ENCODE data around the gene TTLL6.

TTLL6 gene

DNA sequence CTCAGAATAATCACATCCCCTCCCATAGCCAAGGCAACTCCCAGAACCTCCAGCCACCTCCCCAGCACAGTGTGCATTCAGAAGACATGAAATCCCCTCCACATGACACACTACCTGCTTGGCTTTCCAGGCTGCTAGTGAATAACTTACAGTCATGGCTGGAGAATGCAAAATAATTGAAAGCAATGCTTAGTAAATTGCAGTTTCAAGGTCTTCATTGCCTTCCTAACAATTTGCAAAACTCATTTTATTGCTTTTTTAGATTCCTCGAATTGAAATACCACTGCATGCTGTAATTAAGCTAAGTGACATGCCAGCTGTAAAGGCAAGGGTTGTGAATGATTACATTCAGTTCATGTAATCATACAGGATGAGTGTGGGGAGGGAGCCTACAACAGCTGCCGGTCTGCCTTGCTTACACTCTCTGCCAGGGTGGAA, 59.5 kb downstream of the TTLL6 start:
- no peak for DNase-seq

DNA sequence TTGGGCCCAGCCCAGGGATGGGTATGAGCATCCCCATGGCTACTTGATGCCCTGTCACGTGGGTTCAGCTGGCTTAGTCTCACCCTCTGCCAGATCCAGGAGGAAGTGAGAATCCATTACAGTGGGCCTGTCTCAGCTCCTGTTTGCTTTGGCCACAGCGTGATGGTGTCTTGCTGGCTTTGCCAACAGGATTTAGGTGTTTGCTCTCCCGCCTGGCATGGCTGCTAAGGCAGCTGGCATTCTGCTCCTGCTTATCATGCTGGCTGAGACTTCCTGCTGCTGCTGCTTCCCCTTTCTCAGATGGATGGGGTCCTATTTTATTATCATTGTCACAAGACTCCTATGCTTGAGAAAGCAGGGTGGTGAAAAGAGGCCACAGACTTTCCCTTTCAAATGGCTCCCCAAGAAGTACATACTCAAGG, 60.2 kb downstream of the TTLL6 start:
- no peak for DNase-seq

DNA sequence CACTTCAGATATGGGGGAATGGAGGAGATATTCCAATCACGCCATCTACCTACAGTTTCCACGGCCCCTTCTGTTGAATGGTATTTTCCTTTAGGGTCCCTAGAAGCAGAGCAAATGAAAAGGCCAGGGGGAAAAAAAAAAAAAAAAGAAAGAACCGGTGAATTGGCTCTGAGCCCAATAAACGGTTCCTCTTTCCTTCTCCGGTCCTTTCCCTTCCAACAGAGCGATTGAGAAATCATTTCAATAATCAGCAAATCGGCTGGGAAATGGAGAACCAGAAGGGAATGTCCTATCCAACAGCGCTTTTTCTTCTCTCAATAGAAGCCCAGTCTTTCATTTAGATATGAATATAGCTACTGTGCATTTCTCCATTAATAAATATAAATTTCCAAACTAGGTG, 61.7 kb downstream of the TTLL6 start:
- no peak for DNase-seq

- DNase-seq: peak; percentile 41
These were observed 62.3 kb downstream of the TTLL6 start for GRCh38 chr17:48754500-48755261.

- peak; percentile 26 for DNase-seq
These were observed 63.1 kb downstream of the TTLL6 start for GRCh38 chr17:48753794-48754499.

- DNase-seq: peak; percentile 32
These were observed 64.4 kb downstream of the TTLL6 start for GRCh38 chr17:48752399-48753288.

GRCh38 chr17:48751733-48752398, 65.2 kb downstream of the TTLL6 start:
- peak; percentile 16 for DNase-seq

- DNase-seq: peak; percentile 26
These were observed 65.9 kb downstream of the TTLL6 start for GRCh38 chr17:48751172-48751571.

DNA sequence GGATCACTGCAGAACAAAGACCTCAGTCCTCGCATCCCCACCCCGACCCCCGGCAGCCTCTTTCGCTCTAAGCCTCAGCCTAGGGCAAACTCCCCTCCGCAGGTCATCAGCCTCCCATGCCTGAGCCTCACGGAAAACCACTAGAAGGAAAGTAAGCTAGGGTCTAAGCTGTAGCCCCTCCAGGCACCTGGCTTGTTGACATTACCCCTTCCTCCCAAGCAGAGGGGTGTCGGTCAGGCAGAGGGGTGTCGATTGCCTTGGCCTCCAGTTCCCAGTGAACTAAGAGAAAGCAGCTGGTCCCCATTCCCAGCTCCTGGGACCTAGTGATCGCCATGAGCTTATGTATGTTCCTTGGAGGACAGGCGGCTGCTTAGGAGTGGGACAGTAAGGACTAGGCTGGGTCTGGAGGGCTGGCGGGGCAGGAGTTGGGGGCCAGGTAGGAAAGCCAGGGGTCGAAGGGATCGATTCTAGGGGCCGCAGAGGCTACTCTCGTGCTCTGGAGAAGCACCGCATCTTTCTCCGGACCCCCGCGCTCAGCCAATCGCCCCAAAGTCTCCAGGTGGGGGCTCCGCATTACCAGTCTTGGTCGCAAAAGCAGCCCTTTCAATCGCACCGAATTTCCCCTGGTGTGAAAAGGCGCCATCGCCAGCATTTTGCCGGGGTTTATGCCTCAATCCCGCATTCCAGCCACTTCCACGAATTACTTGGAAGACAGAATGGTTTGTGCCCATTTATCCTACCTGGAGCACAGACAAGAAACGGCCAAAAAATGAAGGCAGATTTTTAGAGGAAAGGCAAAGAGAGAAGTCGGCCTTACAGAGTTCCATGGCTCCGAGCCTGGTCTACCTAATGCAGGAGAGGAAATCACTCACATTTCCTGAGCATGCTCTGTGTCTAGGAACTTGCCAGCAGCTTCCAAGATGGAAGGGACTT, 67.1 kb downstream of the TTLL6 start:
- peak; percentile 60 for DNase-seq

DNA sequence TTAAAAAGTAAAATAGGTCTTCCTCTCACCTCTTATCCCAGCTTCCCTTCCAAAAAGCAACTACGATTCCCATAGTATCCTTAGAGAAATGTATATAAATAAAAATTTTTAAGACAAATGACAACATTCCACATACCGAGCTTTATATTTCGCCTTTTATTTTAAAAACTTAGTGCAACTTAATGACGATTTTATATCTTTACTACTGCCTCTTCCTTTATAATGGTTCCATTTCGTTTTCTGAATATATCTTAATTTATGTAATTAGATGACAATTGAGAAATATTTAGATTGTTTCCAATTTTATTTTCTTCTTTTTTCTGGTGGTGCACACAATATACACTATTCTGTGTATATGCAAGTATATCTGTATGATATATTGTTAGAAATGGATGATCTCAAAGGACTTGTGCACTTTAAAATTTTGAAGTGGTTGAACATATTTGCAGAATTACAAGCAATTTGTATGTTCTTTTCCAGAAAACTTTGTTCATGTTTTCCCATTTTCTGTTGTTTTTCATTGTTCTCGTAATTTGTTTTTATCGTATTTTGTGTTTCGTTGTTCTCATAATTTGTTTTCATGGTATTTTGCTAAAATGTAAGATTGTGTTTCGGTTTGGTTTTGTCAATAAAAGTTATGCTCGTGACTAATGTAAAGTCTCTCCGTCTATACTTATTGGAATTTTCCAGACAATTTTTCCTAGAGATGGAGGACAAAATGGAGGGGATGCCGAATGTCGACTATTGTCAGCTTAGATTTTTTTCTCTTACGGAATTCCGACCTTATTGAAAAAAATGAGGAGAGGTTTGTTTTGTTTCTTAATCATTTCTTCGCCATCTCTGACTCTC, 68.1 kb downstream of the TTLL6 start:
- DNase-seq: no peak

GRCh38 chr17:48747445-48748363, 69.3 kb downstream of the TTLL6 start:
- peak; percentile 66 for DNase-seq

GRCh38 chr17:48746916-48747444, 70.0 kb downstream of the TTLL6 start:
- peak; percentile 46 for DNase-seq

DNA sequence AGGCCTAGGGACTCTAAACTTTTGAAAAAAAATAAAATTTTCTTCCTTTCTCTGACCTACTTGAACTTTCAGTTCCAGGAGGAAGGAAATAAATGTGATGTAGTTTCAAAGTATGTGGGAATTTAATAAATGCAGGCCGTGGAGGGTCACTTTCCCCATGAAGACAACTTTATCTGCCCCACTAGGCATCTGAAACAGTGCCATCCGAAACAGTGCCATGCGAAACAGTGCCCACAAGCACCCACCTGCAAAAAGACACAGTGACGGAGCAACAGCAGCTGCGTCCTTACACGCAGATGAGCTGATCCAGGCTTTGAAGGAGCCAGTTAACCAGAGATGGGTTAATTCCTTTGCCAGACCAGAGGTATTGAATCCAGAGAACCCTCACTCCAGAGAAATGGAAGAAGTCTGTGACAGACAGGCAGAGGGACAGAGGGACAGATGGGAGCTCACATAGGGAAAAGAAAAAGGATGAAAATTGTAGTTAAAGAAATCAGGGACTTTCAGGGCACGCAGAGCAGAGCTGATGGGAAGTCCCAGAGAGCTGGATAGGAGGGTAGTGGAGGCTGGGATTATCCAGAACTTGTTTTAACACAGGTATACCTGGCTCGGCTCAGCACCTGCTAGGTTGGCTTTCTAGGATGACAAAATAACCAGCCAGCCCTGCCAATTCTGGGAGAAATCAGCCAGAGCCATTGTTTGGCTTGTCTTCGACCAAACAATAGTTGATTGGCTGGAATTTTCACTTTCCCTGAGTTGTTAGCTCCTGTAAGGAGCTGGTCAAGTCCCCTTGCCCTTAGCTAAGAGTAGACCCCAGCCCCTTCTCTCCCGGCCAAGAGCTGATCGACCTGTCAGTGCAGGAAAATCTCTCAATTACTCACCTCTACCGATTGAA, 71.4 kb downstream of the TTLL6 start:
- DNase-seq: peak; percentile 26

DNA sequence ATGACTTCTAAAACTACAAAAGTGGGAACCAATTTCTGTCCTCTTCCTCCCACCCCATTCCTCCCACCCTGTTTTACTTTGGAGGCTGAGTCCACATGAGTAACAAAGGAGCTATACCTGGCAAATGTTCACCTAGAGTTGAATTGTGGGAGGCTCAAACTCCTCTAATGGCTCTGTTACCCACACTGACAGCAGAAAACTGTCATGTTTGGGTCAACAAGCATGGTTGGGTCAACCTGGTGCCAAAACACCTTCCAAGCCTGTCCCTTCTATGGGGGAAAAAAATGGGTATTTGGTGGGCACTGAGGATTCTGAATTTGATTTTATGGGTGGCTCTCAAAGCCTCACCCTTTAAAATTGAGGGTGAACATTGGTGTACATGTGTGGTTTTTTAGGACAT, 76.5 kb downstream of the TTLL6 start:
- DNase-seq: peak; percentile 4

GRCh38 chr17:48738803-48739526, 78.1 kb downstream of the TTLL6 start:
- peak; percentile 53 for DNase-seq

- DNase-seq: no peak
These were observed 78.6 kb downstream of the TTLL6 start for GRCh38 chr17:48738424-48738802.

DNA sequence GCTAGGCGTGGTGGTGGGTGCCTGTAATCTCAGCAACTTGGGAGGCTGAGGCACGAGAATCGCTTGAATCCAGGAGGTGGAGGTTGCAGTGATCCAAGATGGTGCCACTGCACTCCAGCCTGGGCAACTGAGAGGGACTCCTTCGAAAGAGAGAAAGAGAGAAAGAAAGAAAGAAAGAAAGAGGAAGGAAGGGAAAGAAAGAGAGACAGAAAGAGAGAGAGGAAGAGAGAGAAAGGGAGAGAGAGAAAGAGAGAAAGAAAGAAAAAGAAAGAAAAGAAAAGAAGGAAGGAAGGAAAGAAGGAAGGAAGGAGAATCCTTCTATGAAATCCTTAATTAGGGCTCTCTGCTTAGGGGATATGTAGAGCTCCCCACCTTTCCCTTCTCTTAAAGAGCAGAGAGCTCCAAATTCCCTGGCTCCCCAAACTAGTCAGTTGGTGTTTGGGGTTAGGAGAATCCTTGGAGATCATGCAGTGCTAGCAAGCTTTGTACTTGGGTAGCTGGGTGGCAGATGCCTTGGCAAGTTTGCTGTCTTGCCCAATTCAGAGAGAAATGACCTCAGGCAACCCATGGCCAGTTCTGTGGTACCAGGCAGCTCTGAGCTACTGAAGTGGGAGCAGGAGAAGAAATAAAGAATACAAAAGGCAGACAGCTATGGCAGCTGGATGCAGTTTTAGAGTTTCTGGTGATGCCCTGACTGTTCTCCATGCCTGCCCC, 79.5 kb downstream of the TTLL6 start:
- DNase-seq: peak; percentile 9

All from retina (tissue), 1 donor.